A673 (cell line): Measurements from ENCODE around the gene CENPVL3. TPM values are rescaled to one million over a fixed set of nuclear protein-coding genes. Genes with fewer than 3 reads are reported as not detected.

Source experiments
- BruUV-seq: library from RNA; stranded (reverse); fragments of 400-500 nt; replicated peaks from 2 replicates; lab custom pipeline; 2021; lab: Mats Ljungman, UMichigan
- CTCF ChIA-PET: fragments of 300-600 bp; sonication (Branson Sonifier 250); formaldehyde crosslinking; loops from one replicate; lab custom pipeline; 2022; ENCODE audit warnings: antibody characterized with exemption; lab: Charles Lee
- POLR2A ChIA-PET: fragments of 300-600 bp; sonication (Branson Sonifier 250); formaldehyde crosslinking; loops from one replicate; lab custom pipeline; 2022; ENCODE audit warnings: antibody characterized with exemption; ENCODE audit not compliant: low non-redundant PET; lab: Charles Lee
- DNase-seq: peaks from one replicate; pipeline ENCODE4 v3.0.0-alpha.2; 2015; ENCODE audit warnings: low spot score
- H3K27ac ChIP-seq: fragments of 200-600 bp; sonication (generic); 2 replicates; pipeline ENCODE4 v1.5.1; 2016; ENCODE audit warnings: mixed run types, low read depth, mild to moderate bottlenecking, mixed read lengths, antibody characterized with exemption, low read length; ENCODE audit not compliant: poor library complexity, severe bottlenecking
- H3K27me3 ChIP-seq: fragments of 200-600 bp; sonication (generic); replicated peaks from 2 replicates; pipeline ENCODE4 v1.6.1; 2017; ENCODE audit warnings: mixed run types, low read depth, mild to moderate bottlenecking, mixed read lengths, antibody characterized with exemption, low read length; ENCODE audit not compliant: insufficient read depth, poor library complexity
- H3K36me3 ChIP-seq: fragments of 200-600 bp; sonication (generic); 2 replicates; pipeline ENCODE4 v1.6.1; 2016; ENCODE audit warnings: mixed run types, mild to moderate bottlenecking, mixed read lengths, antibody characterized with exemption, low read length; ENCODE audit not compliant: insufficient read depth, poor library complexity, severe bottlenecking
- H3K4me1 ChIP-seq: fragments of 200-600 bp; sonication (generic); 2 replicates; pipeline ENCODE4 v1.6.1; 2017; ENCODE audit warnings: mixed run types, mild to moderate bottlenecking, mixed read lengths, antibody characterized with exemption, low read length; ENCODE audit not compliant: insufficient read depth, poor library complexity, severe bottlenecking
- H3K4me3 ChIP-seq: fragments of 200-600 bp; sonication (generic); 2 replicates; pipeline ENCODE4 v1.5.1; 2016; ENCODE audit warnings: low read depth, mixed run types, mild to moderate bottlenecking, mixed read lengths, low read length; ENCODE audit not compliant: poor library complexity, severe bottlenecking
- H3K9me3 ChIP-seq: fragments of 200-600 bp; sonication (generic); 2 replicates; pipeline ENCODE4 v1.6.1; 2016; ENCODE audit warnings: mixed run types, low read depth, mild to moderate bottlenecking, mixed read lengths, antibody characterized with exemption, low read length; ENCODE audit not compliant: poor library complexity, severe bottlenecking
- CTCF ChIP-seq: fragments of 300-800, 200-600 bp; sonication (generic); conservative IDR thresholded peaks from 2 replicates; pipeline ENCODE4 v1.5.1; 2017; ENCODE audit warnings: low read depth, mild to moderate bottlenecking, antibody characterized with exemption, low read length, moderate library complexity, mixed read lengths
- EZH2 ChIP-seq: fragments of 200-600 bp; sonication (generic); IDR thresholded peaks from 2 replicates; pipeline ENCODE4 v1.6.1; 2017; ENCODE audit warnings: borderline replicate concordance, low read depth, mild to moderate bottlenecking, mixed read lengths, antibody characterized with exemption, low read length; ENCODE audit not compliant: poor library complexity, severe bottlenecking
- intact Hi-C: fragments of 100-400 bp; cut with micrococcal nuclease; formaldehyde crosslinking; loops from one replicate; pipeline ENCODE4 v1.10.0; 2022; ENCODE audit not compliant: unreplicated experiment
- total RNA-seq: library from RNA; stranded (reverse); gene quantifications from 2 replicates; pipeline ENCODE4 v1.2.3, GENCODE V29; 2021

Gene CENPVL3
- total RNA-seq, 1 experiment from 2014 or later = 20.8 TPM

GRCh38 chrX:51568586-51568985 lies 50.1 kb downstream of the CENPVL3 start:
- H3K9me3 ChIP-seq = peaks cover 2% of the 10 kb centered on the region
- H3K27ac ChIP-seq = no peak overlapping the region
- no peak for DNase-seq
- no peak for TF ChIP-seq EZH2
- no peak for TF ChIP-seq CTCF
- no peaks in the 10 kb centered on the region for H3K36me3 ChIP-seq
- CTCF ChIA-PET = no interaction called here
- intact Hi-C loops = no loop called here
- no peaks in the 10 kb centered on the region for H3K4me1 ChIP-seq
- peaks cover 4% of the 10 kb centered on the region for H3K27me3 ChIP-seq
- H3K4me3 ChIP-seq = no peak overlapping the region
- no TSS peak for BruUV-seq
- POLR2A ChIA-PET = no interaction called here

Other genes with a start within 250 kb of the CENPVL3 start
- gene NUDT11, start 122.3 kb downstream of the CENPVL3 start, total RNA-seq = 44.6 and 52.4 TPM in 2 replicates
- 1.5 and 1.7 TPM in 2 replicates for gene CENPVL2, start 63.9 kb upstream of the CENPVL3 start, total RNA-seq
- 1.5 and 1.7 TPM in 2 replicates for gene CENPVL1, start 91.6 kb upstream of the CENPVL3 start, total RNA-seq
- 14.1 and 14.4 TPM in 2 replicates for gene GSPT2, start 124.5 kb upstream of the CENPVL3 start, total RNA-seq